ENCODE measurements around the gene TRAF7. TPM values are rescaled to one million over a fixed set of nuclear protein-coding genes. Genes with fewer than 3 reads are reported as not detected.

TRAF7 gene
- total and polyA plus RNA-seq, 2 donors (not counting 1 experiment from before 2014, with no cell fraction given), result 46.1 to 50.9 TPM

- no peak for DNase-seq
- peaks cover 68% of the 10 kb centered on the region for H3K4me1 Mint-ChIP-seq
- 56% methylated on average over 24 of the region's 25 CpGs for WGBS (ENCODE audit: insufficient coverage)
Measured at GRCh38 chr16:2152695-2153506, 2.7 kb upstream of the TRAF7 start.

More at GRCh38 chr16:2152695-2153506, 2.7 kb upstream of the TRAF7 start:
- ChIA-PET CTCF (interaction anchor here (0.6 to 5.9 kb wide), 12 partner anchors 12 to 1244 kb away, joined by 3 to 72 read pairs (median 5); partner anchors contain the start of genes ECI1 and NDUFB10), POLR2A (interaction anchor here (0.6 to 1.0 kb wide), 3 partner anchors 146 to 687 kb away, joined by 3 to 10 read pairs (median 4); no protein-coding TSS in a partner anchor)
- H3K36me3 ChIP-seq (replicated peaks in 1 of 2; ENCODE audit: control extremely low read depth in 1 of 2, control insufficient read depth in 1 of 2, extremely low read depth in 1 of 2, insufficient read depth in 2 of 2, low read length in 1 of 2), result peaks cover 0 to 18% of the 10 kb centered on the region in 2 experiments
- peaks cover 0 to 4% (median 0%) of the 10 kb centered on the region in 4 experiments for H3K27me3 ChIP-seq (replicated peaks in 1 of 4; ENCODE audit: control extremely low read depth in 1 of 4, control insufficient read depth in 3 of 4, insufficient read depth in 4 of 4, low read length in 3 of 4)
- H3K4me3 ChIP-seq (ENCODE audit: control extremely low read depth in 1 of 5, extremely low read depth in 1 of 5, insufficient read depth in 1 of 5, low read depth in 2 of 5, low read length in 4 of 5), result peak overlapping the region in 4 of 5 experiments; percentile 70 to 100 (median 86)
- H3K9me3 Mint-ChIP-seq (ENCODE audit: insufficient read depth), result no peaks in the 10 kb centered on the region
- no peak for ATAC-seq (ENCODE audit: low read depth)
- no peak overlapping the region for H2AFZ ChIP-seq (ENCODE audit: insufficient read depth, low read depth, low read length, poor library complexity, severe bottlenecking)
- peak overlapping the region; percentile 59 for H3K27ac Mint-ChIP-seq
- peaks cover 78% of the 10 kb centered on the region for H4K20me1 ChIP-seq (ENCODE audit: control insufficient read depth, insufficient read depth, low read length, poor library complexity, severe bottlenecking)
- TF ChIP-seq, protein P1, sequence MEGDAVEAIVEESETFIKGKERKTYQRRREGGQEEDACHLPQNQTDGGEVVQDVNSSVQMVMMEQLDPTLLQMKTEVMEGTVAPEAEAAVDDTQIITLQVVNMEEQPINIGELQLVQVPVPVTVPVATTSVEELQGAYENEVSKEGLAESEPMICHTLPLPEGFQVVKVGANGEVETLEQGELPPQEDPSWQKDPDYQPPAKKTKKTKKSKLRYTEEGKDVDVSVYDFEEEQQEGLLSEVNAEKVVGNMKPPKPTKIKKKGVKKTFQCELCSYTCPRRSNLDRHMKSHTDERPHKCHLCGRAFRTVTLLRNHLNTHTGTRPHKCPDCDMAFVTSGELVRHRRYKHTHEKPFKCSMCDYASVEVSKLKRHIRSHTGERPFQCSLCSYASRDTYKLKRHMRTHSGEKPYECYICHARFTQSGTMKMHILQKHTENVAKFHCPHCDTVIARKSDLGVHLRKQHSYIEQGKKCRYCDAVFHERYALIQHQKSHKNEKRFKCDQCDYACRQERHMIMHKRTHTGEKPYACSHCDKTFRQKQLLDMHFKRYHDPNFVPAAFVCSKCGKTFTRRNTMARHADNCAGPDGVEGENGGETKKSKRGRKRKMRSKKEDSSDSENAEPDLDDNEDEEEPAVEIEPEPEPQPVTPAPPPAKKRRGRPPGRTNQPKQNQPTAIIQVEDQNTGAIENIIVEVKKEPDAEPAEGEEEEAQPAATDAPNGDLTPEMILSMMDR (IDR thresholded peaks at IDR 0.05), result no peak
- no peak for TF ChIP-seq EZH2 (IDR thresholded peaks at IDR 0.05; ENCODE audit: borderline replicate concordance, insufficient read depth, low read depth, low read length, poor library complexity, severe bottlenecking)
- peaks cover 62% of the 10 kb centered on the region for H3K79me2 ChIP-seq (ENCODE audit: control insufficient read depth, insufficient read depth, low read length)
- H3K27ac ChIP-seq (ENCODE audit: low read length in 2 of 2), result no peak overlapping the region
- H3K9me3 ChIP-seq (ENCODE audit: control extremely low read depth in 1 of 3, control insufficient read depth in 2 of 3, insufficient read depth in 1 of 3, low read length in 2 of 3), result no peaks in the 10 kb centered on the region
- no peaks in the 10 kb centered on the region for H3K27me3 Mint-ChIP-seq
- intact Hi-C loops (cut with micrococcal nuclease), result loop anchor here (1.0 to 10.0 kb wide), 2 partner anchors 32 to 752 kb away; no protein-coding TSS in a partner anchor
- H3K4me1 ChIP-seq (ENCODE audit: control insufficient read depth in 2 of 2, insufficient read depth in 2 of 2, low read length in 2 of 2), result peaks cover 59 to 82% of the 10 kb centered on the region in 2 donors
- peak overlapping the region; percentile 79 for H3K4me3 Mint-ChIP-seq
- H3K4me2 ChIP-seq (replicated peaks; ENCODE audit: low read depth, low read length, poor library complexity, severe bottlenecking), result peak overlapping the region; percentile 98
- H3K9ac ChIP-seq (ENCODE audit: low read length), result peak overlapping the region; percentile 99
